Heart left ventricle (tissue), 16 donors: ENCODE data around the gene PPM1D. TPM values are rescaled to one million over a fixed set of nuclear protein-coding genes. Genes with fewer than 3 reads are reported as not detected.

Experiments used
- ATAC-seq, 4 donors: fragments of 200-7000 bp; cut with Tn5 transposase; one replicate each; pipeline ENCODE4 v1.9.1; 2020 to 2022; ENCODE audit warnings: moderate library complexity in 4 of 4, mild to moderate bottlenecking in 3 of 4, moderate number of reproducible peaks in 1 of 4
- DNase-seq, 5 donors: peaks; one replicate each; pipeline ENCODE4 v3.0.0-alpha.2; 2020
- H3K27ac ChIP-seq, 12 donors: fragments of 200-600 bp; sonication (generic) in 4 of 12; one replicate each; pipeline versions ENCODE4 v1.5.0 to v1.8.0; 2016 to 2022; ENCODE audit warnings: mild to moderate bottlenecking in 2 of 12
- H3K27me3 ChIP-seq, 9 donors: fragments of 200-600 bp; sonication (generic) in 2 of 9; one replicate each; pipeline versions ENCODE4 v1.5.1 to v1.8.0; 2016 to 2022; ENCODE audit warnings: mild to moderate bottlenecking in 3 of 9
- H3K36me3 ChIP-seq, 9 donors: fragments of 200-600 bp; sonication (generic) in 2 of 9; one replicate each; pipeline versions ENCODE4 v1.5.0 to v1.8.0; 2018 to 2022; ENCODE audit warnings: mild to moderate bottlenecking in 2 of 9
- H3K4me1 ChIP-seq, 12 donors: fragments of 200-600 bp; sonication (generic) in 4 of 12; one replicate each; pipeline versions ENCODE4 v1.5.0 to v1.8.0; 2016 to 2022; ENCODE audit warnings: mild to moderate bottlenecking in 3 of 12
- H3K4me3 ChIP-seq, 12 donors: fragments of 200-600 bp; sonication (generic) in 4 of 12; one replicate each; pipeline versions ENCODE4 v1.5.0 to v1.8.0; 2017 to 2022; ENCODE audit warnings: mild to moderate bottlenecking in 9 of 12, moderate library complexity in 4 of 12
- H3K9me3 ChIP-seq, 12 donors: fragments of 200-600 bp; sonication (generic) in 4 of 12; one replicate each; pipeline versions ENCODE4 v1.5.0 to v1.8.0; 2016 to 2022; ENCODE audit warnings: mild to moderate bottlenecking in 1 of 12
- CTCF ChIP-seq, 12 donors: fragments of 200-600 bp; sonication (generic) in 4 of 12; IDR thresholded peaks; one replicate each; pipeline versions ENCODE4 v1.5.0 to v1.8.0; 2018 to 2022; ENCODE audit warnings: antibody characterized with exemption in 12 of 12, mild to moderate bottlenecking in 5 of 12
- POLR2A ChIP-seq, 2 donors: fragments of 450-650 bp; IDR thresholded peaks; one replicate each; pipeline ENCODE4 v1.6.1; 2017; ENCODE audit warnings: antibody characterized with exemption in 2 of 2, mild to moderate bottlenecking in 2 of 2, moderate library complexity in 2 of 2
- WGBS, 4 donors: extraction: QIAGEN DNeasy Blood & Tissue Kit in 2 of 4; methylation state at CpG; one replicate each; pipeline versions ENCODE4 v1.1.5 to v1.1.7; 2013 to 2018; 5-methylcytosine and 5-hydroxymethylcytosine counted together
- intact Hi-C, 10 donors: fragments of 100-400 bp; cut with DNase I; formaldehyde crosslinking; loops; one replicate each; pipeline versions ENCODE4 v1.11.1 to v1.14.2; 2022
- polyA plus RNA-seq, 2 donors: library from polyadenylated mRNA; stranded (reverse); fragments of 200-250 nt; gene quantifications; one replicate each; pipeline ENCODE4 v1.2.3, GENCODE V29; 2013
- total RNA-seq, 9 donors: library from RNA; depleted of rRNA in 2 of 9; stranded (reverse); fragments of >200 nt in 2 of 9; fragmentation: NEBNext Ultra II Directional in 3 of 9; extraction: Animal tissue kit (Norgen Biotek cat#: 25700) in 3 of 9; gene quantifications; one replicate each; pipeline versions ENCODE4 v1.1.0 to v1.2.4, GENCODE V29; 2016 to 2023
- donor health status: ischemic (EF 13 %, LVEDD 7.1; RV severe dilation, severe dysfunction).
- donor health status: healthy with polysubstance abuse.
- donor health status: DM: no; HTN: yes; CAD: no.
- donor health status: DM: no; HTN: no; CAD: no.
- donor health status: ischemic (EF 25% LVEDD 6.9; RV normal size, moderate dysfunction).
- donor health status: ischemic (EF 25% LVEDD 5.7; RV mildly dilated, moderate dysfunction).
- donor health status: healthy.
- donor health status: DM: yes; HTN: yes; CAD: no.
- donor health status: ischemic (EF 35%, LVEDD 5.7; RV mildly dilated, moderate dysfunction).
- donor health status: nonischemic (EF 11% LVEDD 7.7; RV severe dilation, severe dysfunction).
- donor health status: DM: yes; HTN: yes; CAD: no.
- donor health status: PGD.
- donor health status: ischemic (EF 29% LVEDD 5.4; RV normal size, mild dysfunction).
- donor health status: nonischemic (EF 23%, LVEDD 6.1; RV moderate dilation, normal function).

The PPM1D gene
- total and polyA plus RNA-seq, 11 donors, result 1.9 to 11.4 (median 7.4) TPM

GRCh38 chr17:60704170-60704569, 104.2 kb downstream of the PPM1D start:
- intact Hi-C loops, result no loop called here

GRCh38 chr17:60712675-60713074, 112.7 kb downstream of the PPM1D start:
- Histone ChIP-seq H3K36me3 (peaks cover 0 to 43% (median 25%) of the 10 kb centered on the region in 9 donors), H3K4me1 (no peaks in the 10 kb centered on the region), H3K9me3 (no peaks in the 10 kb centered on the region), H3K4me3 (no peak overlapping the region), H3K27me3 (no peaks in the 10 kb centered on the region), H3K27ac (no peak overlapping the region)
- ATAC-seq (no peak), DNase-seq (no peak)
- no peak for TF ChIP-seq CTCF (IDR thresholded peaks at IDR 0.05)
- no peak for TF ChIP-seq POLR2A (IDR thresholded peaks at IDR 0.05)
- WGBS, 4 donors, result 85 to 92% (median 88%) methylated on average over 2 of the region's 2 CpGs
- intact Hi-C loops, result loop anchor here in 3 of 10 donors (10.0 kb wide), 3 partner anchors 62 to 1132 kb away; no protein-coding TSS in a partner anchor

More at GRCh38 chr17:60704170-60704569, 104.2 kb downstream of the PPM1D start:
- Histone ChIP-seq H3K9me3 (no peaks in the 10 kb centered on the region), H3K4me3 (no peak overlapping the region), H3K36me3 (peaks cover 0 to 35% (median 9%) of the 10 kb centered on the region in 9 donors), H3K27me3 (no peaks in the 10 kb centered on the region), H3K27ac (no peak overlapping the region), H3K4me1 (no peaks in the 10 kb centered on the region)
- TF ChIP-seq POLR2A (IDR thresholded peaks at IDR 0.05), result no peak
- no peak for TF ChIP-seq CTCF (IDR thresholded peaks at IDR 0.05)
- 53 to 64% (median 55%) methylated on average over 3 of the region's 3 CpGs for whole genome bisulfite sequencing, 4 donors
- ATAC-seq, result no peak
- no peak for DNase-seq

GRCh38 chr17:60713608-60714007, 113.6 kb downstream of the PPM1D start:
- Histone ChIP-seq H3K36me3 (peaks cover 0 to 40% (median 18%) of the 10 kb centered on the region in 9 donors), H3K4me1 (no peaks in the 10 kb centered on the region), H3K27ac (no peak overlapping the region), H3K9me3 (no peaks in the 10 kb centered on the region), H3K4me3 (no peak overlapping the region), H3K27me3 (no peaks in the 10 kb centered on the region)
- TF ChIP-seq POLR2A (IDR thresholded peaks at IDR 0.05), result no peak
- TF ChIP-seq CTCF (IDR thresholded peaks at IDR 0.05), result no peak
- intact Hi-C loops, result loop anchor here in 3 of 10 donors (10.0 kb wide), 3 partner anchors 61 to 1131 kb away; no protein-coding TSS in a partner anchor
- DNase-seq, result no peak
- ATAC-seq, result no peak
- WGBS, 4 donors, result 95 to 99% (median 96%) methylated on average over 2 of the region's 2 CpGs

Other genes with a start within 250 kb of the PPM1D start
- gene USP32, start 208.1 kb upstream of the PPM1D start, total RNA-seq, result 10 to 100 TPM; 22.0 to 50.0 (median 34.7) TPM
- gene USP32, start 208.1 kb upstream of the PPM1D start, polyA plus RNA-seq, result 10 to 100 TPM in 1 of 2 donors, 1 to 10 TPM in 1; 9.8 to 29.3 TPM
- under 1 TPM in 1 of 9 donors, not detected in 8; 0.27 TPM for gene CHCT1, start 177.7 kb upstream of the PPM1D start, total RNA-seq
- not detected for gene CHCT1, start 177.7 kb upstream of the PPM1D start, polyA plus RNA-seq
- gene APPBP2, start 74.0 kb upstream of the PPM1D start, total RNA-seq, result 10 to 100 TPM in 8 of 9 donors, 1 to 10 TPM in 1; 9.9 to 28.7 (median 20.0) TPM
- 1 to 10 TPM; 2.5 to 9.6 TPM for gene APPBP2, start 74.0 kb upstream of the PPM1D start, polyA plus RNA-seq
- 10 to 100 TPM; 10.6 to 23.5 (median 18.3) TPM for gene BCAS3, start 77.7 kb downstream of the PPM1D start, total RNA-seq
- 1 to 10 TPM; 4.5 to 6.8 TPM for gene BCAS3, start 77.7 kb downstream of the PPM1D start, polyA plus RNA-seq